ENCODE data around the gene HIC2. TPM values are rescaled to one million over a fixed set of nuclear protein-coding genes. Genes with fewer than 3 reads are reported as not detected.
"Not testable (repeated sequence)": the region's sequence is repeated elsewhere in the genome, so short reads cannot be mapped to it uniquely, and the experiment has no call there.

HIC2 gene
- total and polyA plus RNA-seq, 4 experiments from 2014 or later = 0.21 to 10.6 (median 4.9) TPM

GRCh38 chr22:21462672-21463071, 45.5 kb downstream of the HIC2 start:
- H3K36me3 ChIP-seq (ENCODE audit: insufficient read depth, low read length); H3K4me1 Mint-ChIP-seq; H3K27me3 Mint-ChIP-seq; H3K9me3 Mint-ChIP-seq; DNase-seq; intact Hi-C loops (cut with micrococcal nuclease); H3K4me1 ChIP-seq (ENCODE audit: insufficient read depth, low read length); H3K9me3 ChIP-seq (ENCODE audit: control insufficient read depth in 1 of 2, low read length in 2 of 2); POLR2A ChIA-PET (ENCODE audit: partially characterized antibody); H3K4me3 Mint-ChIP-seq; H3K36me3 Mint-ChIP-seq; H3K27ac ChIP-seq (ENCODE audit: low read depth, low read length); CTCF ChIA-PET (ENCODE audit: partially characterized antibody); H3K4me3 ChIP-seq (ENCODE audit: low read length in 2 of 2); H3K27ac Mint-ChIP-seq; H3K27me3 ChIP-seq (ENCODE audit: insufficient read depth, low read length): not testable (repeated sequence)

- peak in 2 of 5 donors; percentile 11 to 21 for DNase-seq
- H3K27me3 Mint-ChIP-seq; CTCF ChIA-PET (ENCODE audit: partially characterized antibody); H3K36me3 Mint-ChIP-seq; POLR2A ChIA-PET (ENCODE audit: partially characterized antibody); intact Hi-C loops (cut with micrococcal nuclease); H3K4me1 Mint-ChIP-seq; H3K27me3 ChIP-seq (ENCODE audit: insufficient read depth, low read length); H3K4me1 ChIP-seq (ENCODE audit: insufficient read depth, low read length); H3K9me3 Mint-ChIP-seq; H3K4me3 ChIP-seq (ENCODE audit: low read length in 2 of 2); H3K36me3 ChIP-seq (ENCODE audit: insufficient read depth, low read length); H3K9me3 ChIP-seq (ENCODE audit: control insufficient read depth in 1 of 2, low read length in 2 of 2): not testable (repeated sequence)
- peak within 1 kb of the TSS; percentile 89 to 95 (median 92) for H3K4me3 Mint-ChIP-seq
- peak within 1 kb of the TSS; percentile 94 to 99 (median 98) for H3K27ac Mint-ChIP-seq
- peak within 1 kb of the TSS; percentile 35 for H3K27ac ChIP-seq (ENCODE audit: low read depth, low read length)
Measured at GRCh38 chr22:21467337-21468193, 50.4 kb downstream of the HIC2 start, which contains the start of gene TMEM191C. Gene TMEM191C, plus strand, starts transcription at chr22:21467387. Its CDS starts 73 bp downstream, at chr22:21467460.

- intact Hi-C loops (cut with micrococcal nuclease); H3K9me3 Mint-ChIP-seq; H3K4me3 ChIP-seq (ENCODE audit: low read length in 2 of 2); H3K36me3 ChIP-seq (ENCODE audit: insufficient read depth, low read length); POLR2A ChIA-PET (ENCODE audit: partially characterized antibody); H3K27me3 ChIP-seq (ENCODE audit: insufficient read depth, low read length); H3K36me3 Mint-ChIP-seq; CTCF ChIA-PET (ENCODE audit: partially characterized antibody); H3K27me3 Mint-ChIP-seq; H3K4me1 ChIP-seq (ENCODE audit: insufficient read depth, low read length); H3K4me1 Mint-ChIP-seq; H3K9me3 ChIP-seq (ENCODE audit: control insufficient read depth in 1 of 2, low read length in 2 of 2): not testable (repeated sequence)
- DNase-seq = peak; percentile 93 to 98 (median 93)
- Mint-ChIP-seq H3K4me3 (peak overlapping the region; percentile 89 to 95 (median 92)), H3K27ac (peak overlapping the region; percentile 94 to 99 (median 98))
- H3K27ac ChIP-seq (ENCODE audit: low read depth, low read length) = peak overlapping the region; percentile 35
Measured at GRCh38 chr22:21468194-21469096, 51.3 kb downstream of the HIC2 start.

- POLR2A ChIA-PET (ENCODE audit: partially characterized antibody); CTCF ChIA-PET (ENCODE audit: partially characterized antibody); intact Hi-C loops (cut with micrococcal nuclease); H3K27me3 ChIP-seq (ENCODE audit: insufficient read depth, low read length); H3K4me1 Mint-ChIP-seq; H3K9me3 ChIP-seq (ENCODE audit: control insufficient read depth in 1 of 2, low read length in 2 of 2); H3K4me3 Mint-ChIP-seq; H3K4me1 ChIP-seq (ENCODE audit: insufficient read depth, low read length); H3K27ac Mint-ChIP-seq; H3K27me3 Mint-ChIP-seq; H3K4me3 ChIP-seq (ENCODE audit: low read length in 2 of 2); H3K36me3 Mint-ChIP-seq; H3K36me3 ChIP-seq (ENCODE audit: insufficient read depth, low read length); H3K27ac ChIP-seq (ENCODE audit: low read depth, low read length); H3K9me3 Mint-ChIP-seq: not testable (repeated sequence)
- peak in 3 of 5 donors; percentile 13 to 15 (median 14) for DNase-seq
Measured at GRCh38 chr22:21469097-21469994, 52.2 kb downstream of the HIC2 start.

- H3K27ac ChIP-seq (ENCODE audit: low read depth, low read length); H3K4me1 ChIP-seq (ENCODE audit: insufficient read depth, low read length); H3K4me3 Mint-ChIP-seq; H3K4me3 ChIP-seq (ENCODE audit: low read length in 2 of 2); H3K27me3 Mint-ChIP-seq; H3K9me3 Mint-ChIP-seq; H3K27ac Mint-ChIP-seq; H3K36me3 ChIP-seq (ENCODE audit: insufficient read depth, low read length); H3K4me1 Mint-ChIP-seq; DNase-seq; H3K9me3 ChIP-seq (ENCODE audit: control insufficient read depth in 1 of 2, low read length in 2 of 2); CTCF ChIA-PET (ENCODE audit: partially characterized antibody); H3K27me3 ChIP-seq (ENCODE audit: insufficient read depth, low read length); H3K36me3 Mint-ChIP-seq; POLR2A ChIA-PET (ENCODE audit: partially characterized antibody); intact Hi-C loops (cut with micrococcal nuclease): not testable (repeated sequence)
Measured at GRCh38 chr22:21472984-21473383, 55.8 kb downstream of the HIC2 start.

GRCh38 chr22:21473664-21474063, 56.5 kb downstream of the HIC2 start:
- CTCF ChIA-PET (ENCODE audit: partially characterized antibody); H3K4me3 Mint-ChIP-seq; H3K27me3 ChIP-seq (ENCODE audit: insufficient read depth, low read length); intact Hi-C loops (cut with micrococcal nuclease); DNase-seq; H3K27ac ChIP-seq (ENCODE audit: low read depth, low read length); H3K4me1 ChIP-seq (ENCODE audit: insufficient read depth, low read length); H3K9me3 Mint-ChIP-seq; H3K36me3 Mint-ChIP-seq; POLR2A ChIA-PET (ENCODE audit: partially characterized antibody); H3K36me3 ChIP-seq (ENCODE audit: insufficient read depth, low read length); H3K27ac Mint-ChIP-seq; H3K9me3 ChIP-seq (ENCODE audit: control insufficient read depth in 1 of 2, low read length in 2 of 2); H3K4me1 Mint-ChIP-seq; H3K27me3 Mint-ChIP-seq; H3K4me3 ChIP-seq (ENCODE audit: low read length in 2 of 2): not testable (repeated sequence)

- POLR2A ChIA-PET (ENCODE audit: partially characterized antibody); H3K9me3 Mint-ChIP-seq; H3K36me3 Mint-ChIP-seq; H3K9me3 ChIP-seq (ENCODE audit: control insufficient read depth in 1 of 2, low read length in 2 of 2); CTCF ChIA-PET (ENCODE audit: partially characterized antibody); H3K27me3 ChIP-seq (ENCODE audit: insufficient read depth, low read length); DNase-seq; intact Hi-C loops (cut with micrococcal nuclease); H3K27me3 Mint-ChIP-seq; H3K4me1 ChIP-seq (ENCODE audit: insufficient read depth, low read length); H3K36me3 ChIP-seq (ENCODE audit: insufficient read depth, low read length); H3K4me3 ChIP-seq (ENCODE audit: low read length in 2 of 2); H3K4me3 Mint-ChIP-seq; H3K4me1 Mint-ChIP-seq; H3K27ac Mint-ChIP-seq; H3K27ac ChIP-seq (ENCODE audit: low read depth, low read length): not testable (repeated sequence)
Measured at GRCh38 chr22:21484039-21484438, 66.9 kb downstream of the HIC2 start.
